D341Med (cell line): ENCODE measurements around the gene CYP1A2.
"Not testable (repeated sequence)": the region's sequence is repeated elsewhere in the genome, so short reads cannot be mapped to it uniquely, and the experiment has no call there.

ENCODE experiments used
- DNase-seq: peaks from one replicate; pipeline ENCODE4 v3.0.0; 2012; ENCODE audit warnings: low spot score

CYP1A2 gene

DNA sequence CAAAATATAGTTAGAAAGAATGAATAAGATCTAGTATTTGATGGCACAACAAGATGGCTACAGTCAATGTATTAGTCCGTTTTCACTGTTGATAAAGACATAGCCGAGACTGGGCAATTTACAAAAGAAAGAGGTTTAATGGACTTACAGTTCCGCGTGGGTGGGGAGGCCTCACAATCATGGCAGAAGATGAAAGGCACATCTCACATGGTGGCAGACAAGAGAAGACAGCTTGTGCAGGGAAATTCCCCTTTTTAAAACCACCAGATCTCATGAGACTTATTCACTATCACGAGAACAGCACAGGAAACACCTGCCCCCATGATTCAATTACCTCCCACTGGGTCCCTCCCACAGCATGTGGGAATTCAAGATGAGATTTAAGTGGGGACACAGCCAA is 10.4 kb upstream of the CYP1A2 start:
- DNase-seq = not testable (repeated sequence)

DNA sequence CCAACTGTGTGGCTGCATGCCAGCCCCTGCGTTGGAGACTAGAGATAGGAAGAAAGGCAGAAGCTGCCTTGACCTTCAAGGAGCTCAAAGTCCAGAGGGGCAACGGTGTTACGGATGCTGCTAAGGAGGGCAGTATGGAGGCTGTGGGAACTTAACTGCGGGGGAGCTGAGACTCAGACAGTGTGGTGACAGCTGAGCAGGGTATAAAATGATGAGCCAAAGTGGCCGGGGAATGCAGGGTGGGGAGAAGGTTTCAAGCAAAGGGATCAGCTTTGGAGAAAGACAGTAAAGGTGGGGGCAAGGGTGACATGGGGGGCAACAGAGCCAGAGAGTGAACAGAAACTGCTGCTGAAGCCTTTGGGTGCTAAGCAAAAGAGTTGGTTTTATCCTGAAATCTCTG is 6.2 kb upstream of the CYP1A2 start:
- no peak for DNase-seq

DNA sequence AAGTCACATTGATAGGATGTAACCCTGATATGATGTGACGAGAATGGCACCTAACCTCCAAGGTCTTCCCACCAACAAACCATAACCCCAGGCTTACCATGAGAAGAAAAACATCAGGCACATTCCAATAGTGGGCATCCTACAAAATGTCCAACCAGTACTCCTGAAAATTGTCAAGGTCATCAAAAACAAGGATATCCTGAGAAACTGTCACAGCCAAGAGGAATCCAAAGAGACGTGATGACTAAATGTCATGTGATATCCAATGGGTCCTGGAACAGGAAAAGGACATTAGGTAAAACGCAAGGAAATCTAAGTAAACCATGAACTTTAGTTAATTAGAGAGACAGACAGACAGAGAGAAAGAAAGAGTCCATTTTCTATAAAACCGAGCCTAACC is 2.3 kb upstream of the CYP1A2 start:
- DNase-seq = no peak

DNA sequence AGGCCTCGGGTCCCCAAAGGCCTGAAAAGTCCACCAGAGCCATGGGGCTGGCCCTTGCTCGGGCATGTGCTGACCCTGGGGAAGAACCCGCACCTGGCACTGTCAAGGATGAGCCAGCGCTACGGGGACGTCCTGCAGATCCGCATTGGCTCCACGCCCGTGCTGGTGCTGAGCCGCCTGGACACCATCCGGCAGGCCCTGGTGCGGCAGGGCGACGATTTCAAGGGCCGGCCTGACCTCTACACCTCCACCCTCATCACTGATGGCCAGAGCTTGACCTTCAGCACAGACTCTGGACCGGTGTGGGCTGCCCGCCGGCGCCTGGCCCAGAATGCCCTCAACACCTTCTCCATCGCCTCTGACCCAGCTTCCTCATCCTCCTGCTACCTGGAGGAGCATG is 1.2 kb downstream of the CYP1A2 start:
- no peak for DNase-seq

DNA sequence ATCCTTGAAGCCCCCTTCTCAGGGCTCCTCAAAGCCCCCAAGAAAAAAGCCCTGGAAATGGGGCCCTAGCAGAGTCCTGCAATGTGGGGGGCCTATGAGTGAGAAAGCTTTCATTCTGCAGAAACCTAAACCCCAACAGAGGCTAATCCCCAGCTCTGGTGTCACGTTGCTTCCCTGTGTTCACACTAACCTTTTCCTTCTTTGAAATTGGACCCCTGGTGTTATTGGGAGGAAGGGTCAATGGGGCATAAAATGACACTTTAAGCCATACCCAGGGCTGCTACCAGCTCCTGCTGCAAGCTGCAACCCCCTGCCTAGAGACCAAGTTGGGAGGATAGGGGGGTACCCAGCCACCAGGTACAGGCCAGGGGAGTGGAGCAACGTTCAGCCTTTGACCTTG is 2.1 kb downstream of the CYP1A2 start:
- DNase-seq = no peak

DNA sequence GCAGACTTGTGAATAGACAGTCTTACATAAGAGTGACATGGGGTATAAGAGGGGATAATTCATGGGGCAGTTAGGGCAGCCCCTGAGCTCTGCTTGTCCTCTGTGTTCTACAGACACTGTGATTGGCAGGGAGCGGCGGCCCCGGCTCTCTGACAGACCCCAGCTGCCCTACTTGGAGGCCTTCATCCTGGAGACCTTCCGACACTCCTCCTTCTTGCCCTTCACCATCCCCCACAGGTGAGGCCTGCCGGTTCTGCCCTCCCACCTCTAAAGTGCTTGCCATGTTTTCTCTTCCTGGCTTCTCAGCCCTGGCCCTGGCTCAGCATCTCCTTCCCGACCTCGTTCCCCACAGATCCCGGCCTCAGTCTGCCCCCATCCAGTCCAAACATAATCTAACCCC is 3.4 kb downstream of the CYP1A2 start:
- no peak for DNase-seq

DNA sequence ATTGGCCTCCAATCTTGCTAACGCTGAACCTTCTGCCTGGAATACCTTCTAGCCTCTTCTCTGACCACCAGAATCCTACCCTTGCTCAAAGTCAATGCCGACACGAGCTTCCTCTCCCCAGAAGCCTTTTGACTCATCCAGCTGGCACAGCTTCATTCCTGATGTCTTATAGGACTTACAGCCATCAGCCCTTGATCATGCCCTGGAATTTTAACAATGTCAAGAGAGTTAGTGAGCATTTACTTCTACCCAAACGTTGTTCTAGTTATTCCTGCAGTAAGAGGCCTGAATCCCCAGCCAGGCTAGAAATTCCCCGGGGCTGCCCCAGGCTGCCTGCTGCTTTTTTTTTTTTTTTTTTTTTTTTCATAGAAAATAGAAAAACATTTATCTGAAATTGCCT is 3.9 kb downstream of the CYP1A2 start:
- no peak for DNase-seq

DNA sequence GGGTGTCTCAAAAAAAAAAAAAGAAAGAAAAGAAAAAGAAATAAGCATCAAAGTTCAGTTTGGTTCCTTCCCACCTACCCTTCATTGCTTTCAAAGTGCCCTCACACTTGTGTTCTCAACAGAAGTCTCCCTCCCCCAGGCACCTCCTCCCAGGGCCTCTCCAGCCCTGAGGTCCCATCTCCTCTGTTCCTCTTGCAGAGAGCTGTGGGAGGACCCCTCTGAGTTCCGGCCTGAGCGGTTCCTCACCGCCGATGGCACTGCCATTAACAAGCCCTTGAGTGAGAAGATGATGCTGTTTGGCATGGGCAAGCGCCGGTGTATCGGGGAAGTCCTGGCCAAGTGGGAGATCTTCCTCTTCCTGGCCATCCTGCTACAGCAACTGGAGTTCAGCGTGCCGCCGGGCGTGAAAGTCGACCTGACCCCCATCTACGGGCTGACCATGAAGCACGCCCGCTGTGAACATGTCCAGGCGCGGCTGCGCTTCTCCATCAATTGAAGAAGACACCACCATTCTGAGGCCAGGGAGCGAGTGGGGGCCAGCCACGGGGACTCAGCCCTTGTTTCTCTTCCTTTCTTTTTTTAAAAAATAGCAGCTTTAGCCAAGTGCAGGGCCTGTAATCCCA is 6.1 kb downstream of the CYP1A2 start:
- DNase-seq = no peak

DNA sequence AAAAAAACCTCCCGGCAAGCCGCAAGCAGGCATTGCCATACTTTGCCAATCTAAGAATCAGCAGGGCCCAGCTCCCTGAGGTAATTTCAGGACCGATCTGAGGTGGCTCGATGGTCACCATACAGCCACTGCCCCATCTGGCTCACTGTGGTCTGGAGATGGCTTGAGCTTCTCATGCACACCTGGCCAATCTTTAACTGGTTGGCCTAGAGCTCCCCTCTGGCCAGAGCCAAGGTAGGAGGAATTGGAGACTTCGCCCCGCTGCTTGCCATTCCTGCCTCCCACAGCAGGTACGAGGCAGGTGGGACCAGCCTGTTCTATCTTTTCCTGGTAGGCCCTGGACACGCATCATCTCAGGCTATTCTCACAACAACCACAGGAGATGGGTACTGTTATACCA is 10.1 kb downstream of the CYP1A2 start:
- DNase-seq = no peak

DNA sequence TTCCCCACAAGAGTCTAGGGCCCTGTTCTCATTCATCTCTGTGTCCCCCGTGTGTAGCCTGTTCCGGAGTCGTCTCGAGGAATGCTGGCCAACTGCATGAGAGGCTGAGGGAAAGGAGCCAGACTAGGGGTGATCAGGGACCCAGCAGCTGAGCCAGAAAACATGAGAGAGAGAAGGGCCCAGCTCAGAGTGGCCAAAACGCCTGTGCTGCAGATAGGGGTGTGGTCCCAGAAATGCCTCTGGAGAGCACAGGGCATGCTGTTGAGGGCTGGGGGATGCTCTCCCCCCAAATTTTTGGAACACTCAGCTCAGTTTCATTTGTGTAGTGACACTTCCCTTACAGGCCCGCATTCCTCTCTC is 14.1 kb downstream of the CYP1A2 start:
- no peak for DNase-seq

DNA sequence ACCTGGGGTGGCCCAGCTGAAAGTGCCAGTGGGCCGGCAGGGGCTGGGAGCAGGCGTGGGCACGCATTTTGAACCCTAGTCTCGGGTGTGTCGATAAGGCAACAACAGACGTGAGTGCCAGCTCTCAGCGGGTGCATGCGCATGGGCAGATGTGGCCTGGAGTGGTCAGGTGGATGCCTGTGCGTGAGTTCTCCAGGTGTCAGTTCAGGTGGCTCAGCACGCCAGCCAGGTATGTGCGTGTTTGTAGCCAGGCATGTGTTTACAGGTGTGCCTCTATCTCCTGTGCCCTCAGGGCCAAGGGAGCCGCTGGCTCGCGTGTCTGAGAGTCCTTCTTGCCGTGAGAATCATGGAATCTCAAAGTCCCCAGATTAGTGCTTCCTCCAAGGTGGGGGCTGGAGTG is 14.8 kb downstream of the CYP1A2 start:
- no peak for DNase-seq

DNA sequence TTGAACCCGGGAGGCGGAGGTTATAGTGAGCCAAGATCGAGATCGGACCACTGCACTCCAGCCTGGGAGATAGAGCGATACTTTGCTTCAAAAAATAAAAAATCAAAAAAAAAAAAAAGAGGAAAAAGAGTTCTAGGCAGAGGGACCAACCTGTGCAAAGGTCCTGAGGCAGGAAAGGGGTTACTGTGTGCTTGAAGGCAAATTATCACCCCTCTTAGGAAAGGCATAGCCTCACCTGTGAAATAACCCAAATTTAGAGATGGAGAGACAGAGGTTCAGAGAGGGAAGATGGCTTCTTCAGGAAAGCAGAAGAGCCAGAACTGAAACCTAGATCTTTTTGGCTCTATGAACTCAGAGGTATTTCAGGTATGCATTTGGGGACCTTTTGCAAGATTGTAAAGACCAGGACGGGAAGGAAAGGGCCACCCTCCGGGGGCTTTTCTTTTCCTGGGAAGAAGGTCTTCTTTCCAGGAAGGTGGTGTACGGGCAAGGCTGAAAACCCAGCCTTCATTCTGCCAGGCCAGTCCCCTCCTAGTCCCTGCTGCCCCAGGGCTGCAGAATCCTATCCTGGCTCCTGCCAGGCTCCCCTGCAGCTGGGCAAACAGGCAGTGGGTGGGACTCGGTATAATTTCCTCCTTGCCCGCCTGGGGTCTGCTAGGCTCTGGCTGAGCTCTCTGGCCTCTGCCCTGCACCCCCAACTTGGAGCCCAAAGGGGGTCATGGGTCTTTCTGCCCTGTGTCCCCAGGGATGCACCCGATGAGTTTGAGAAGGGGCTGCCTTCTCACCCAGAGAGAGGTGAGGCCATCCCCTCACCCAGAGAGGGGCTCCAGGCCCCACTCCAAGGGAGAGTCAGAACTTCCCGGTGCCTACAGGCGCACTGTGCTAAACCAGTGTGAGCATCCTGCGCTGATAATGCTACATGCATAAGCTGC is 18.8 kb downstream of the CYP1A2 start:
- no peak for DNase-seq

DNA sequence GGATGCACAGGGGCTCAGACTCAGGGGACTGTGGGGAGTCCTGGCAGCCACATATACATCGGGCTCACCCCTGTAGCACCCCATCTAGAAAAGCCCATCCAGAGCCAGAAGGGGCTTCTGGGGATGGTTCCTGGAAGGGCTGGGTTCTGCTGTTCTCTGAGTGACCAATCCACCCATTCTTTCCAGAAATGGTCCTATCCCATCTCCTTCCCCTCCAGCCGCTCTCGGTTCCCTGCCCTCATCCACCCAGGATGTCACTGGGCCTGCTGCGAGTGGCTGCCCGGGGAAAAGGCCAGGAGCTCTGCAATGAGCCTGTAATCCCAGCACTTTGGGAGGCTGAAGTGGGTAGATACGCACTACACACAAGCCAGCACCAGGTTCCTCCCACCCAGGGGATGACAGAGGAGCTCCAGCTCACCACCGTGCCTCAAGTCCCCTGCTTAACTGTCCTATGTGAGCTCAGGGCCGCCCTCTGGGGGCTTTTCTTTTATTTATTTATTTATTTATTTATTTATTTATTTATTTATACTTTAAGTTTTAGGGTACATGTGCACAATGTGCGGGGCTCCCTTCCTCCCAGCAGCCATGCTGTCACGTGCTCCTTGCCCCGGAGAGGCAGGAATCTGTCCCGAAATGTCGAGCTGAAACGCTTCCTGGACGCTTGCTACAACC is 19.6 kb downstream of the CYP1A2 start:
- no peak for DNase-seq

DNA sequence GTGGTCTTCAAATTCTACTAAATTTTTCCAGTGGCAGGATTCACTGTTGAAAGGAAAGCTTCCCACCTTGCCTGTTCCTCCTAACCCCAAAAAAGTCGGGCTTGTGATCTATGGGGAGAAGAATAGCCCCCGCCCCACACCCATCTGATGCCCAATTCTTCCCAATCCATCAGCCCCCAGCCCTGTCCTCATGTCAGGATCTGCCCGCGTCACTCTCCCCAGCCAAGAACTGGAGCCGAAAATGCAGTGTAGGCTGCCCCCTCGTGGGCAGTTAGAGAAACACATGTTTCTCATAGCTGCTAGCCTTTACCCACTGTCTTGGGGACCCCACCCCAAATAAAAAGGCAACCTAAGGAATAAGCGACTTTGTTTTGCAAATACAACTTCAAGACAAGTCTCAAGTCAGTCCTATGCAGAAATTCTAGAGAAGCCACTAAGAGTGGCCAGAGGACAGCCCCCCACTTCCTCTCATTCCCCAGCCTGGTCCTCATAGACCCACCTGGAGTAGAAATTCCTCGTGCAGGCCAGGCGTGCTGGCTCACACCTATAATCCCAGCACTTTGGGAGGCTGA is 20.2 kb downstream of the CYP1A2 start:
- peak; percentile 84 for DNase-seq

DNA sequence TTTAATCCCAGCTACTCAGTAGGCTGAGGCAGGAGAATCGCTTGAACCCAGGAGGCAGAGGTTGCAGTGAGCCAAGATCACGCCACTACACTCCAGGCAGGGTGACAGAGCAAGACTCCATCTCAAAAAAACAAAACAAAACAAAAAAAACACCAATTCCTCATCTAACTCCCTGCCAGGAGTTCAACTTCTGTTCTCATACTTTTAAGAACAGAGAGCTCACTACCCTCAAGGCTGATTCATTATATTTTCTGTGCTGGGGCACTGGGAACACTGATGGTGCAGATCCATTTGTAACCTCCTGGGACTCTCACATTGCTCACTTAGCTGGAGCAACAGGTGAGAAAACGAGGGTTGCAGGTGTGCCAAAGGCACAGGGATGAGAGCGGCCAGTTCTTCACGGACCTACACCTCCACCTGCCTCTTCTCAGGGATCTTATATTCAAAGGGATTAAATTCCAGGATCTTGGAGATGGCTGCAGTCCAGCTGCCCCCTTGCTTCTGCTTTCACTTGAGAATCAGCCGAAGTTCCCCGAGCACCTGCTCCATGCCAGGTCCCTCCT is 20.9 kb downstream of the CYP1A2 start:
- no peak for DNase-seq

DNA sequence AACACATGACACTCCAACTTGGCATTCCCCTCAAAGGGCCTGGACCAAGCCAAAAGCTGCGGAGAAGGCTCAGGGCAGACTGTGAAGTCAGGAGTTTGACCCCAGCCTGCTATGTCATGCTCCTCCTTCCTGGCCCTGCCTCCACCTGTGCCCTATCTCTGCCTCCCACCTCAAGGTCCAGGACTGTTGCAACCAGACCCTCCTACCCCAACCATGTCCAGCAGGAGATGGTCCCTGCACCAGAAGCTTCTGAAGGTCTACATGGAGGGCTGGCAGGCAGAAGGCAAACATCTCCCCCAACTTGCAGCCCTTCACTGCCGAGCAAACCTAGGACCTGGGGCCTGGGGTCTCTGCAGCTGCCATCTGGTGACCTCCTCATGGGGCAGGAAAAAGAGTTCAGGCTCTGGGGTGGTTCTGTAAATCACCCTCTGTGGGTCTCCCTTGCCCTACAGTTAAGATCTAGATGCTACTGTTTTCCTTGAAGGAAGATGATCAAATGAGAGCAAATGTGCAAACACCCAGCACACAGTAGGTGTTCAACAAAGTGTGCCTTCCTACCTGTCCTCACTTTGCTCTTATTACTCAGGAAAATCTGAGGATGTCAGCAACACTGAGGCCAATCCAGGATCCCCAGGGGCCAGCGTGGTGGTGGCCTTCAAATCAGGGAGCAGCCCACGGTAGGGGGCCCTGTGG is 21.7 kb downstream of the CYP1A2 start:
- no peak for DNase-seq

DNA sequence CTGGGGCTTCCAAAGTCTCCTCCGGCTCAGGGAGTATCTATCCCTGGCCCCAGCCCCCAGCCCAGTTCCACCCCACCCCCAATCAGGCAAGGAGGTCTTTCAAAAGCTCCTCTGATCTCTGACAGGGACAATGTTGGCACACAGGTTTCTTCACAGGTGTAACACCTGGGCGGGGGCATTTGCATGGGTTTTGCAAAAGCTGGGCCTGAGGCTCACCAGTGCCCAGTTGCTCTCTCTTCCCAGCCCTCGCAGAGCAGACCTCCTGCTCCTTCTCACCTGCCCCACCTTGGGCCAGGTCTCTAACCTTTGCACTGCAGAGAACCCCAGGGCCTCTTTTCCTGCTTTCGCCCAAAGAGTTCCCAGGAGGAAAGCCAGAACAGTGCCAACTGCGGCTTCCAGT is 24.7 kb downstream of the CYP1A2 start:
- no peak for DNase-seq

DNA sequence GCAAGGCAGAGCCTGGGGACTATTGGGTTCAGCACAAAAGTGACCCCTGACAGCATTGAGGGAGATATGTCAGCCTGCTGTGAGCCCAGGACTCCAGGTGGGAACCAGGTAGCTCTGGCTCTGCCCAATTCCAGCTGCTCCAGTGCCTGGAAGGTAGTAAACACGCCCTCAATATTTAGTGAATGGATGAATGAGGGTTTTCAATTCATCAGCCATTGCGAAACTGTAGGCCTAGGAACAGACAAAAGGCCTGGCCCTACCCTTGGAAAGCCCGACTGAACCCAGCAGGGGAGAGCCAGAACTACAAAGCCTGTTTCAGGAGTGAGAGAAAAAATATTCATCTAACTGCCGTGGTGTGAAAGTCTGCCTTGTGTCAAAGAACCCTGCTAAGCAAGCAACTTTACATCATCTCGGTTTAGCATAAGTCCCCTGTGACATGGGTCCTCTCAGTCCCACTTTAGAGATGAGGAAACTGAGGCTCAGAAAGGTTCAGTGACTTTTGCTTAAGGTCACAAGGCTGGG is 25.1 kb downstream of the CYP1A2 start:
- no peak for DNase-seq

DNA sequence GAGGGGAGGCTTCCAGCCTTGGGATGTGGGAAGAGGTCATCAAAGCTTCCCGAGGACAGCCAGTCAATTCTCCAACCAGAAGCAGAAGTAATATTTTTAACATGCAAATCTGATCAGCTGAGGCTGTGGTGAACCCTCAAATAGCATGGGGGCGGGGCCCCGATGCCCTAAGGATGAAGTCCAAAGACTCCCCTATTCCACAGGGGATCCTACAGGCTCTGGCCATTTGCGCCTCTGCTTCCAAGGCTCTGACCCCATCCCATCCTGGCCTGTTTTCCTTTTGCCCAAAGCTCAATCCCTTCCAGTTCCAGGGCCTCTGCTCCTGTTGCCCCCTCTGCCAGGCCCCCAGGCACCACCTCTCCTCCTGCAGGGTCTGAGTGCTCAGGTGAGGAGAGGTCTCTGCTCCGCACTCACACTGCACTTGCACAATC is 26.5 kb downstream of the CYP1A2 start:
- no peak for DNase-seq

DNA sequence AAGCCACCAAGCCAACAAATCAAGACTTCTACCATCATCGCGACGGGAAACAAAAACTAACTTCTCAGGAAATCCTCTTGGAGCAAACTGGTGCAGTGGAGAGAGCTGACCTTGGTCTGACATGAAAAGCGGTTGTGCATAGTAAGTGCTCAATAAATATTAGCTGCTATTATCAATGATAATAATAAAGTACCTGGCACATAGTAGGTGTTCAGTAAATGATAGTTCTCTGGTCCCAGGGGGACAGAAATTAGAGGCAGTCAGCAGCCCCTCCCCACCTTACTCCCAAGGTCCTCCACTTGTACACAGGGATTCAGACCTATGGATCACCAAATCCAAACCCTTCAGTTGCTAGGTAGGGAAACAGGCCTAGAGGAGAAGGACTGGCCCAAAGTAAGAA is 27.2 kb downstream of the CYP1A2 start:
- no peak for DNase-seq
